Loucy (cell line): Measurements from ENCODE around the gene PA2G4.

Source experiments
- H2AFZ ChIP-seq: fragments of 200-600 bp; sonication (generic); 2 replicates; pipeline ENCODE4 v1.6.0; 2016; ENCODE audit warnings: antibody characterized with exemption, mild to moderate bottlenecking, low read length, moderate library complexity
- H3F3A ChIP-seq: fragments of 200-600 bp; 2 replicates; pipeline ENCODE4 v1.6.0; 2016; ENCODE audit warnings: antibody characterized with exemption, low read depth, mild to moderate bottlenecking
- H3K27me3 ChIP-seq: fragments of 200-600 bp; sonication (generic); 2 replicates; pipeline ENCODE4 v1.6.1; 2014; ENCODE audit warnings: low read length, mild to moderate bottlenecking; ENCODE audit not compliant: insufficient read depth, poor library complexity, severe bottlenecking
- H3K36me3 ChIP-seq: fragments of 200-600 bp; sonication (generic); 2 replicates; pipeline ENCODE4 v1.6.1; 2016; ENCODE audit warnings: low read length; ENCODE audit not compliant: insufficient read depth
- H3K4me1 ChIP-seq: fragments of 200-600 bp; sonication (generic); 2 replicates; pipeline ENCODE4 v1.5.1; 2014; ENCODE audit warnings: low read length, mild to moderate bottlenecking; ENCODE audit not compliant: insufficient read depth, poor library complexity, severe bottlenecking
- H3K4me2 ChIP-seq: fragments of 200-600 bp; sonication (generic); 2 replicates; pipeline ENCODE4 v1.6.0; 2014; ENCODE audit warnings: antibody characterized with exemption, low read length, low read depth, mild to moderate bottlenecking; ENCODE audit not compliant: poor library complexity, severe bottlenecking
- H3K4me3 ChIP-seq: fragments of 200-600 bp; sonication (generic); 2 replicates; pipeline ENCODE4 v1.5.1; 2014; ENCODE audit warnings: low read length, mild to moderate bottlenecking, mixed read lengths; ENCODE audit not compliant: poor library complexity, severe bottlenecking
- H3K79me2 ChIP-seq: fragments of 200-600 bp; sonication (generic); 2 replicates; pipeline ENCODE4 v1.6.1; 2014; ENCODE audit warnings: low read length; ENCODE audit not compliant: insufficient read depth
- H3K9ac ChIP-seq: fragments of 200-600 bp; sonication (generic); 2 replicates; pipeline ENCODE4 v1.6.0; 2014; ENCODE audit warnings: mild to moderate bottlenecking, low read depth, low read length, moderate library complexity; ENCODE audit not compliant: poor library complexity, severe bottlenecking
- H3K9me2 ChIP-seq: fragments of 200-600 bp; sonication (generic); replicated peaks from 2 replicates; pipeline ENCODE4 v1.6.1; 2016; ENCODE audit warnings: low read depth, low read length, mixed read lengths
- H3K9me3 ChIP-seq: fragments of 200-600 bp; sonication (generic); 2 replicates; pipeline ENCODE4 v1.6.1; 2014; ENCODE audit warnings: mild to moderate bottlenecking, antibody characterized with exemption, low read length, low read depth; ENCODE audit not compliant: insufficient read depth
- H4K20me1 ChIP-seq: fragments of 200-600 bp; sonication (generic); 2 replicates; pipeline ENCODE4 v1.6.0; 2014; ENCODE audit warnings: antibody characterized with exemption, low read length, mild to moderate bottlenecking; ENCODE audit not compliant: insufficient read depth, poor library complexity, severe bottlenecking
- CTCF ChIP-seq: fragments of 200-600 bp; sonication (generic); conservative IDR thresholded peaks from 2 replicates; pipeline ENCODE4 v1.5.1; 2014; ENCODE audit warnings: mild to moderate bottlenecking, antibody characterized with exemption, low read length
- EZH2phosphoT487 ChIP-seq: fragments of 200-600 bp; IDR thresholded peaks from 2 replicates; pipeline ENCODE4 v1.6.1; 2018; ENCODE audit warnings: antibody characterized with exemption, mild to moderate bottlenecking, moderate library complexity, borderline replicate concordance

Gene PA2G4

GRCh38 chr12:56087220-56087619, 17.1 kb upstream of the PA2G4 start:
- H3K79me2 ChIP-seq: no peaks in the 10 kb centered on the region
- TF ChIP-seq CTCF: no peak
- no peak for TF ChIP-seq EZH2phosphoT487
- no peak overlapping the region for H3K9ac ChIP-seq
- H3K4me3 ChIP-seq: no peak overlapping the region
- no peak overlapping the region for H3K4me2 ChIP-seq
- no peaks in the 10 kb centered on the region for H3K9me2 ChIP-seq
- H3K9me3 ChIP-seq: no peaks in the 10 kb centered on the region
- no peaks in the 10 kb centered on the region for H3K4me1 ChIP-seq
- no peaks in the 10 kb centered on the region for H3K27me3 ChIP-seq
- H3K36me3 ChIP-seq: no peaks in the 10 kb centered on the region
- H3F3A ChIP-seq: no peaks in the 10 kb centered on the region
- no peak overlapping the region for H2AFZ ChIP-seq
- no peaks in the 10 kb centered on the region for H4K20me1 ChIP-seq

GRCh38 chr12:56097738-56098137, 6.6 kb upstream of the PA2G4 start:
- no peaks in the 10 kb centered on the region for H3F3A ChIP-seq
- no peaks in the 10 kb centered on the region for H3K79me2 ChIP-seq
- H3K27me3 ChIP-seq: no peaks in the 10 kb centered on the region
- no peak overlapping the region for H3K9ac ChIP-seq
- no peaks in the 10 kb centered on the region for H3K9me3 ChIP-seq
- no peak overlapping the region for H2AFZ ChIP-seq
- TF ChIP-seq CTCF: no peak
- TF ChIP-seq EZH2phosphoT487: no peak
- no peaks in the 10 kb centered on the region for H3K36me3 ChIP-seq
- H3K4me3 ChIP-seq: no peak overlapping the region
- no peak overlapping the region for H3K4me2 ChIP-seq
- H3K4me1 ChIP-seq: peaks cover 4% of the 10 kb centered on the region
- no peaks in the 10 kb centered on the region for H4K20me1 ChIP-seq
- no peaks in the 10 kb centered on the region for H3K9me2 ChIP-seq

GRCh38 chr12:56098592-56098991, 5.8 kb upstream of the PA2G4 start:
- Histone ChIP-seq H3K4me1 (peaks cover 12% of the 10 kb centered on the region), H3K36me3 (no peaks in the 10 kb centered on the region), H3K79me2 (no peaks in the 10 kb centered on the region), H3K9me3 (no peaks in the 10 kb centered on the region), H3K4me2 (no peak overlapping the region), H3K4me3 (no peak overlapping the region), H3K9me2 (no peaks in the 10 kb centered on the region), H2AFZ (no peak overlapping the region), H3K27me3 (no peaks in the 10 kb centered on the region), H3K9ac (no peak overlapping the region), H3F3A (no peaks in the 10 kb centered on the region; the same call in 1 of the 2 replicates), H4K20me1 (no peaks in the 10 kb centered on the region)
- TF ChIP-seq EZH2phosphoT487: no peak
- TF ChIP-seq CTCF: no peak
